ENCODE measurements around the gene FYCO1. TPM values are rescaled to one million over a fixed set of nuclear protein-coding genes. Genes with fewer than 3 reads are reported as not detected.

Gene FYCO1
- total and polyA plus RNA-seq, 2 experiments from 2014 or later, result 8.1 to 27.5 TPM

DNA sequence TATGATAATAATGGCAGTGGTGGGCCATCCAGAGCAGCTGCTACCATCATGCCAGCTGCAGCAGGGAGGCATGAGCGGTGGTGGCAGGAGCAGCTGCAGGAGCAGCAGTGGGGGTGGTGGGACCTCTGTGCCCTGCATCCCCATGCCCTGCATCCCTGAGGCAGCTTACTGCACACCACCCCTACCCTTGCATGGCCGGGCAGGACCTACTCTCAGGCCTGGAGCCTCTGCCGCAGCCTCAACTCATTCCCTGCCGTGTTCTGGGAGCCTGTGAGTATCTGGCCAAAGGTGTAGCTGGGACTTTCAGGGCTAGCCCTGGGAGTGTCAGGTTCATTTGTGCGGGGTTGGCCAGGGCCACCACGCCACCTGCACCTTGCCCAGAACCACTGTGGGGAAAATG, 35.0 kb upstream of the FYCO1 start:
- H3K36me3 ChIP-seq, result no peaks in the 10 kb centered on the region
- H3K4me1 ChIP-seq (ENCODE audit: low read depth), result no peaks in the 10 kb centered on the region
- no peaks in the 10 kb centered on the region for H3K9me3 ChIP-seq (ENCODE audit: low read depth)
- no peak for DNase-seq (ENCODE audit: low read depth in 1 of 2, low spot score in 1 of 2)
- TF ChIP-seq, protein P1, sequence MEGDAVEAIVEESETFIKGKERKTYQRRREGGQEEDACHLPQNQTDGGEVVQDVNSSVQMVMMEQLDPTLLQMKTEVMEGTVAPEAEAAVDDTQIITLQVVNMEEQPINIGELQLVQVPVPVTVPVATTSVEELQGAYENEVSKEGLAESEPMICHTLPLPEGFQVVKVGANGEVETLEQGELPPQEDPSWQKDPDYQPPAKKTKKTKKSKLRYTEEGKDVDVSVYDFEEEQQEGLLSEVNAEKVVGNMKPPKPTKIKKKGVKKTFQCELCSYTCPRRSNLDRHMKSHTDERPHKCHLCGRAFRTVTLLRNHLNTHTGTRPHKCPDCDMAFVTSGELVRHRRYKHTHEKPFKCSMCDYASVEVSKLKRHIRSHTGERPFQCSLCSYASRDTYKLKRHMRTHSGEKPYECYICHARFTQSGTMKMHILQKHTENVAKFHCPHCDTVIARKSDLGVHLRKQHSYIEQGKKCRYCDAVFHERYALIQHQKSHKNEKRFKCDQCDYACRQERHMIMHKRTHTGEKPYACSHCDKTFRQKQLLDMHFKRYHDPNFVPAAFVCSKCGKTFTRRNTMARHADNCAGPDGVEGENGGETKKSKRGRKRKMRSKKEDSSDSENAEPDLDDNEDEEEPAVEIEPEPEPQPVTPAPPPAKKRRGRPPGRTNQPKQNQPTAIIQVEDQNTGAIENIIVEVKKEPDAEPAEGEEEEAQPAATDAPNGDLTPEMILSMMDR (IDR thresholded peaks at IDR 0.05; ENCODE audit: low read depth, low read length), result no peak
- H3K27ac ChIP-seq, result no peak overlapping the region
- no peaks in the 10 kb centered on the region for H3K27me3 ChIP-seq
- no peak overlapping the region for H3K4me3 ChIP-seq

DNA sequence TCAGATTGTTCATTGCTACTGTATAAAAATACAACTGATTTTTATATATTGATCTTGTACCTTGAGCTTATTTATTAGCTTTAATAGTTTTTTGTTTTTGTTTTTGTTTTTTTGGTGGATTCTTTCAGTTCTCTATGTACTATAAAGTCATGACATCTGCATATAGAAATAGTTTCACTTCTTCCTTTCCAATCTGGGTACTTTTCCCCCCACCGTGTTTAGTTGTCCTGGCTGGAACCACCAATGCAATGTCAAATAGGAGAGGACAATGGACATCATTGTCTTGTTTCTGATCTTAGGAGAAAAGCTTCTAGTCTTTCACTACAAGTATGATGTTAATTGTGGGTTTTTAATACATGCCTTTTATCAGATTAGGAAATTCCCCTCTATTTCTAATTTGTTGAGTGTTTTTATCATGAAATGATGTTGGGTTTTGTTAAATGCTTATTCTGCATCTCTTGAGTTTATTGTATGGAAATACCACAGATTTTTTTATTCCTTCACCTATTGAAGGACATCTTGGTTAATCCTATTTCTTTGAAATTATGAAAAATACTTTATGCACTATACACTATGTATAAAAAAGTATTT, 34.4 kb upstream of the FYCO1 start:
- H3K27ac ChIP-seq, result no peak overlapping the region
- H3K9me3 ChIP-seq (ENCODE audit: low read depth), result no peaks in the 10 kb centered on the region
- TF ChIP-seq, protein P1 (IDR thresholded peaks at IDR 0.05; ENCODE audit: low read depth, low read length), result no peak
- H3K27me3 ChIP-seq, result no peaks in the 10 kb centered on the region
- H3K36me3 ChIP-seq, result no peaks in the 10 kb centered on the region
- DNase-seq (ENCODE audit: low read depth in 1 of 2, low spot score in 1 of 2), result no peak
- no peaks in the 10 kb centered on the region for H3K4me1 ChIP-seq (ENCODE audit: low read depth)
- no peak overlapping the region for H3K4me3 ChIP-seq

DNA sequence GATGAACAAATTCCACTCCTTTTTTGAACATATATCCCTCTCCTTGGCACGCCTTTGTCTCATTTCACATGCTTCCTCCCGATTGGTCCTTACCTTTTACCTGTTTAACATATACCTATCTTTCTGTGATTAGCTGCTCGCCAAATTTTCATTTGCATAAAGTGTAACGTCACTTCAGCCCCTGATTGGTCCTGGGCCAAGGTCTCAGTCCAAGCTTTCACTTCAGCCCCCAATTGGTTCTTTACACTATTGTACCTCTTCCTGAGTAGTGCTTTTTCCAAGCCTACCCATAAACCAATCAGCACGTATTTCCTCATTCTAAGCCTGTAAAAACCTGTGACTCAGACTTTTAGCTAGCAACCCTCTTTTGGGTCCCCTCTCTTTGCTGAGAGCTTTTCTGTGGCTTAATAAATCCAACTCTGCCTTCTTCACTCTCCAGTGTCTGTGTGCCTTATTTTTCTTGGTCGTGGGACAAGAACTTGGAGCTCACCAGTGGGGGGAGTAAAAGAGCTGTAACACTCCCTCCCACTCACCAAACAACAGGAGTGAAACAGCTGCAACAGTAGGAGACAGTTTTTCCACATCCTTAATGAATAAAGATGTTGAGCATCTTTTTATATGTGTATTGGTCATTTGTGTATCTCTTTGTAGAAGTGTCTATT, 32.2 kb upstream of the FYCO1 start:
- DNase-seq (ENCODE audit: low read depth in 1 of 2, low spot score in 1 of 2), result no peak
- Histone ChIP-seq H3K27me3 (no peaks in the 10 kb centered on the region), H3K36me3 (no peaks in the 10 kb centered on the region), H3K4me3 (no peak overlapping the region), H3K4me1 (ENCODE audit: low read depth) (no peaks in the 10 kb centered on the region), H3K27ac (no peak overlapping the region), H3K9me3 (ENCODE audit: low read depth) (no peaks in the 10 kb centered on the region)
- TF ChIP-seq, protein P1 (IDR thresholded peaks at IDR 0.05; ENCODE audit: low read depth, low read length), result no peak

DNA sequence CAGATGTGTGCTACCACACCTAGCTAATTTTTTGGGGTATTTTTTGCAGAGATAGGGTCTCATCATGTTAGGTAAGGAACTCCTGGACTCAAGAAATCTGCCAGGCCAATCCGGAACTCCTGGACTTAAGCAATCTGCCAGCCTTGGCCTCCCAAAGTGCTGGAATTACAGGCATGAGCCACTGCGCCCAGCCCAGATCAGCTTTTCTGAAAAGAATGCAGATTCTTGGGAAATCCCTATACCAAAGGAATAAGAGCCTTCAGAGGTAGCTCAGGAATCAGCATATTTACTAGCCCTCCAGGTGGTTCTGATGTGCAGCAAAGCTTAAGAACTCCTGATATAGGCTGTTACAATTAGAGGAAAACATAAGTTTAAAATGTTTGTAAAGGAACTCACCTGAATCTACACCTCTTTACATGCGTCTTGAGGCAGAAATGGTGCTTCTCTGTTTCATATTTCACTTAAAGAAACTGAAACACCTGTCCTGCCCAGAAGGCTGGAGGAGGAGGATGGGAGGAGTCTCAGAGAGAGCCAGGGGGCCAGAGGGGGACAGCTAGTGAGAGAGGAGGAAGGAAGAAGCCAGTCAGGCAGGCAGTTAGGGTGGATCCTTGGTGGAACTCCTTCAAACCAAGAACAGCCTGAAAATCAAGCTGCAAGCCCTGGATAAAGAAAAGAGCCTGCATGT, 31.5 kb upstream of the FYCO1 start, which contains the start of gene XCR1:
TSS of gene XCR1 (minus strand) at position 463 of the 685 bp plus-strand sequence. CDS start 5,536 bp downstream, outside the sequence.
- H3K27ac ChIP-seq, result no peak within 1 kb of the TSS
- DNase-seq (ENCODE audit: low read depth in 1 of 2, low spot score in 1 of 2), result no peak
- no peak within 1 kb of the TSS for H3K4me3 ChIP-seq
- H3K36me3 ChIP-seq, result no peaks in the 10 kb centered on the region
- H3K9me3 ChIP-seq (ENCODE audit: low read depth), result no peaks in the 10 kb centered on the region
- no peaks in the 10 kb centered on the region for H3K4me1 ChIP-seq (ENCODE audit: low read depth)
- H3K27me3 ChIP-seq, result no peaks in the 10 kb centered on the region
- TF ChIP-seq, protein P1 (IDR thresholded peaks at IDR 0.05; ENCODE audit: low read depth, low read length), result no peak

DNA sequence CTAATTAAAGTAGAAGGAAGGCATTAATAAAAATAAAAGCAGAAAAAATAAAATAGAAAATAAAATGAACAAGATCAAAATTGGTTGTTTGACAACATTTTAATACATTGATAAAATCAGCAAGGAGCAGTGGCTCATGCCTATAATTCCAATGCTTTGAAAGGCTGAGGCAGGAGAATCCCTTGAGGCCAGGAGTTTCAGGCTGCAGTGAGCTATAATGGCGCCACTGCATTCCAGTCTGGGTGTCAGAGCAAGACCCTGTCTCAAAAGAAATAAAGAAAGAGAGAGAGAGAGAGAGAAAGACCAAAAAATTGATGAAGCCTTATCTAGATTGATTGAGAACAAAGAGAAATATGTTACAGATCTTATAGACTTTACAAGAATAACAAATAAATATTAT, 29.5 kb upstream of the FYCO1 start:
- H3K36me3 ChIP-seq, result no peaks in the 10 kb centered on the region
- H3K27me3 ChIP-seq, result no peaks in the 10 kb centered on the region
- no peaks in the 10 kb centered on the region for H3K9me3 ChIP-seq (ENCODE audit: low read depth)
- TF ChIP-seq, protein P1 (IDR thresholded peaks at IDR 0.05; ENCODE audit: low read depth, low read length), result no peak
- no peak overlapping the region for H3K27ac ChIP-seq
- H3K4me1 ChIP-seq (ENCODE audit: low read depth), result no peaks in the 10 kb centered on the region
- no peak for DNase-seq (ENCODE audit: low read depth in 1 of 2, low spot score in 1 of 2)
- H3K4me3 ChIP-seq, result no peak overlapping the region

Measured in cardiac muscle cell (in vitro differentiated cells and primary cell).